Kidney (tissue), 14 donors: ENCODE data around the gene ASAP2. TPM values are rescaled to one million over a fixed set of nuclear protein-coding genes. Genes with fewer than 3 reads are reported as not detected.
A peak's percentile ranks its signal among the peaks of the same experiment; 100 is the strongest.

Experiments used
- DNase-seq, 5 donors: peaks; one replicate each; pipeline ENCODE4 v3.0.0-alpha.2; 2013 to 2020
- FAIRE-seq: peaks from 2 replicates; lab custom pipeline; 2012; peaks lifted over from hg19 to GRCh38; lab: Jason Lieb, UNC
- H3K27ac ChIP-seq, 2 donors: one replicate each; pipeline ENCODE4 v1.7.0; 2013; ENCODE audit warnings: low read depth in 2 of 2, low read length in 2 of 2, inconsistent platforms in 1 of 2
- H3K27me3 ChIP-seq: one replicate; pipeline ENCODE4 v1.7.1; 2013; ENCODE audit warnings: low read length, inconsistent platforms; ENCODE audit not compliant: control insufficient read depth, insufficient read depth
- H3K36me3 ChIP-seq, 3 donors: one replicate each; pipeline versions ENCODE4 v1.7.0 to v1.7.1; 2013; ENCODE audit warnings: low read length in 3 of 3, control low read depth in 1 of 3, inconsistent platforms in 1 of 3; ENCODE audit not compliant: insufficient read depth in 3 of 3, control insufficient read depth in 2 of 3
- H3K4me1 ChIP-seq, 3 donors: one replicate each; pipeline versions ENCODE4 v1.7.0 to v1.7.1; 2013; ENCODE audit warnings: low read length in 3 of 3, inconsistent platforms in 1 of 3, low read depth in 1 of 3; ENCODE audit not compliant: control insufficient read depth in 2 of 3, insufficient read depth in 2 of 3
- H3K4me3 ChIP-seq, 3 donors: one replicate each; pipeline versions ENCODE4 v1.7.0 to v1.8.1; 2013; ENCODE audit warnings: low read length in 3 of 3, control low read depth in 1 of 3, inconsistent platforms in 1 of 3
- H3K9ac ChIP-seq, 3 donors: one replicate each; pipeline versions ENCODE4 v1.7.0 to v1.7.1; 2013; ENCODE audit warnings: low read length in 3 of 3, control low read depth in 1 of 3, inconsistent platforms in 1 of 3
- H3K9me3 ChIP-seq, 3 donors: one replicate each; pipeline versions ENCODE4 v1.7.0 to v1.7.1; 2013; ENCODE audit warnings: low read length in 3 of 3, control low read depth in 1 of 3, inconsistent platforms in 1 of 3; ENCODE audit not compliant: control insufficient read depth in 2 of 3, insufficient read depth in 1 of 3
- CTCF ChIP-seq: IDR thresholded peaks from 3 replicates; pipeline ENCODE4 v1.5.1; 2012; ENCODE audit warnings: mild to moderate bottlenecking, moderate library complexity, borderline replicate concordance; ENCODE audit not compliant: insufficient read depth; ENCODE audit errors: extremely low read depth
- intact Hi-C: fragments of 100-400 bp; cut with DNase I; formaldehyde crosslinking; loops from one replicate; pipeline ENCODE4 v1.11.1; 2022
- polyA plus RNA-seq: library from polyadenylated mRNA; stranded (reverse); fragments of 350-450 nt; fragmentation: Illumina TruSeq; extraction: RNeasy Lipid Tissue Mini Kit (QIAGEN cat#74804); gene quantifications from one replicate; pipeline ENCODE4 v1.2.3, GENCODE V29; 2014; ENCODE audit warnings: low read depth, low replicate concordance; ENCODE audit not compliant: insufficient read depth
- total RNA-seq: library from RNA; stranded (reverse); fragmentation: NEBNext Ultra II Directional; extraction: Animal tissue kit (Norgen Biotek cat#: 25700); gene quantifications from one replicate; pipeline ENCODE4 v1.2.1, GENCODE V29; 2021
- donor health status: control.
- donor health status: control.
- donor health status: control.
- donor health status: control.
- donor health status: control.
- donor health status: DM: yes; HTN: yes; CAD: no.
- donor health status: Normal renal cell carcinoma (clear cell type).

The ASAP2 gene
- total and polyA plus RNA-seq, 2 donors from 2014 or later, result 26.2 to 54.8 TPM

GRCh38 chr2:9271091-9271490 is 64.5 kb downstream of the ASAP2 start:
- peaks cover 2 to 25% (median 18%) of the 10 kb centered on the region in 3 donors for H3K4me1 ChIP-seq
- H3K9ac ChIP-seq, result no peak overlapping the region
- no peak for TF ChIP-seq CTCF
- H3K36me3 ChIP-seq, result no peaks in the 10 kb centered on the region
- no peaks in the 10 kb centered on the region for H3K9me3 ChIP-seq
- no peak for FAIRE-seq
- H3K4me3 ChIP-seq, result no peak overlapping the region
- no peaks in the 10 kb centered on the region for H3K27me3 ChIP-seq
- DNase-seq, result no peak
- intact Hi-C loops, result no loop called here
- H3K27ac ChIP-seq, result no peak overlapping the region

- no peak overlapping the region for H3K4me3 ChIP-seq
- H3K9me3 ChIP-seq, result no peaks in the 10 kb centered on the region
- intact Hi-C loops, result no loop called here
- no peak for DNase-seq
- H3K36me3 ChIP-seq, result no peaks in the 10 kb centered on the region
- H3K4me1 ChIP-seq, result peaks cover 2 to 23% (median 19%) of the 10 kb centered on the region in 3 donors
- no peak for TF ChIP-seq CTCF
- H3K27ac ChIP-seq, result no peak overlapping the region
- H3K27me3 ChIP-seq, result no peaks in the 10 kb centered on the region
- FAIRE-seq, result no peak
- no peak overlapping the region for H3K9ac ChIP-seq
These were observed 65.1 kb downstream of the ASAP2 start for GRCh38 chr2:9271691-9272090.

- Histone ChIP-seq H3K4me1 (peaks cover 2 to 19% (median 19%) of the 10 kb centered on the region in 3 donors), H3K27ac (no peak overlapping the region), H3K9me3 (no peaks in the 10 kb centered on the region), H3K27me3 (no peaks in the 10 kb centered on the region), H3K4me3 (no peak overlapping the region), H3K9ac (no peak overlapping the region), H3K36me3 (no peaks in the 10 kb centered on the region)
- intact Hi-C loops, result no loop called here
- no peak for FAIRE-seq
- TF ChIP-seq CTCF, result no peak
- peak in 1 of 5 donors; percentile 68 for DNase-seq
These were observed 67.0 kb downstream of the ASAP2 start for GRCh38 chr2:9273486-9274130.
